ENCODE measurements around the gene GIT2. TPM values are rescaled to one million over a fixed set of nuclear protein-coding genes. Genes with fewer than 3 reads are reported as not detected.
A peak's percentile ranks its signal among the peaks of the same experiment; 100 is the strongest.
"Not testable (repeated sequence)": the region's sequence is repeated elsewhere in the genome, so short reads cannot be mapped to it uniquely, and the experiment has no call there.

GIT2 gene
- total RNA-seq, 1 donor from 2014 or later = 23.8 TPM

GRCh38 chr12:109947521-109947920 is 48.6 kb downstream of the GIT2 start:
- peak in 1 of 2 donors; percentile 62 for DNase-seq (ENCODE audit: low read depth in 2 of 2)

- no peak for DNase-seq (ENCODE audit: low read depth in 2 of 2)
Measured at GRCh38 chr12:109946913-109947312, 49.3 kb downstream of the GIT2 start.

GRCh38 chr12:109946505-109946904 is 49.7 kb downstream of the GIT2 start:
- DNase-seq (ENCODE audit: low read depth in 2 of 2) = peak; percentile 17 to 87

GRCh38 chr12:109944561-109945359 is 51.4 kb downstream of the GIT2 start:
- DNase-seq (ENCODE audit: low read depth in 2 of 2) = peak; percentile 83 to 96

- DNase-seq (ENCODE audit: low read depth in 2 of 2) = no peak
Measured at GRCh38 chr12:109943811-109944210, 52.4 kb downstream of the GIT2 start.

- DNase-seq (ENCODE audit: low read depth in 2 of 2) = no peak
Measured at GRCh38 chr12:109940339-109940923, 55.7 kb downstream of the GIT2 start.

GRCh38 chr12:109939504-109939903 is 56.7 kb downstream of the GIT2 start:
- DNase-seq (ENCODE audit: low read depth in 2 of 2) = no peak

- no peak for DNase-seq (ENCODE audit: low read depth in 2 of 2)
Measured at GRCh38 chr12:109938947-109939346, 57.2 kb downstream of the GIT2 start.

GRCh38 chr12:109937371-109937770 is 58.8 kb downstream of the GIT2 start:
- peak in 1 of 2 donors; percentile 99 for DNase-seq (ENCODE audit: low read depth in 2 of 2)

- peak; percentile 33 to 44 for DNase-seq (ENCODE audit: low read depth in 2 of 2)
Measured at GRCh38 chr12:109934026-109934425, 62.1 kb downstream of the GIT2 start.

- no peak for DNase-seq (ENCODE audit: low read depth in 2 of 2)
Measured at GRCh38 chr12:109932878-109933503, 63.2 kb downstream of the GIT2 start.

GRCh38 chr12:109931143-109931542 is 65.0 kb downstream of the GIT2 start:
- no peak for DNase-seq (ENCODE audit: low read depth in 2 of 2)

- no peak for DNase-seq (ENCODE audit: low read depth in 2 of 2)
Measured at GRCh38 chr12:109930028-109930800, 66.0 kb downstream of the GIT2 start.

GRCh38 chr12:109929326-109929725 is 66.8 kb downstream of the GIT2 start:
- not testable (repeated sequence) for DNase-seq (ENCODE audit: low read depth in 2 of 2)

- DNase-seq (ENCODE audit: low read depth in 2 of 2) = no peak
Measured at GRCh38 chr12:109928058-109928656, 68.0 kb downstream of the GIT2 start.

GRCh38 chr12:109927622-109928021 is 68.5 kb downstream of the GIT2 start:
- DNase-seq (ENCODE audit: low read depth in 2 of 2) = peak; percentile 68 to 71

- no peak for DNase-seq (ENCODE audit: low read depth in 2 of 2)
Measured at GRCh38 chr12:109926488-109927210, 69.5 kb downstream of the GIT2 start.

GRCh38 chr12:109926016-109926415 is 70.2 kb downstream of the GIT2 start:
- no peak for DNase-seq (ENCODE audit: low read depth in 2 of 2)

- no peak for DNase-seq (ENCODE audit: low read depth in 2 of 2)
Measured at GRCh38 chr12:109925185-109925840, 70.9 kb downstream of the GIT2 start.

Measured in lung microvascular endothelial cell (primary cell).